ENCODE measurements around the gene FGFR3. TPM values are rescaled to one million over a fixed set of nuclear protein-coding genes. Genes with fewer than 3 reads are reported as not detected.
"Not testable (repeated sequence)": the region's sequence is repeated elsewhere in the genome, so short reads cannot be mapped to it uniquely, and the experiment has no call there.

The FGFR3 gene
- total RNA-seq, 1 experiment from 2014 or later: 0.46 TPM

DNA sequence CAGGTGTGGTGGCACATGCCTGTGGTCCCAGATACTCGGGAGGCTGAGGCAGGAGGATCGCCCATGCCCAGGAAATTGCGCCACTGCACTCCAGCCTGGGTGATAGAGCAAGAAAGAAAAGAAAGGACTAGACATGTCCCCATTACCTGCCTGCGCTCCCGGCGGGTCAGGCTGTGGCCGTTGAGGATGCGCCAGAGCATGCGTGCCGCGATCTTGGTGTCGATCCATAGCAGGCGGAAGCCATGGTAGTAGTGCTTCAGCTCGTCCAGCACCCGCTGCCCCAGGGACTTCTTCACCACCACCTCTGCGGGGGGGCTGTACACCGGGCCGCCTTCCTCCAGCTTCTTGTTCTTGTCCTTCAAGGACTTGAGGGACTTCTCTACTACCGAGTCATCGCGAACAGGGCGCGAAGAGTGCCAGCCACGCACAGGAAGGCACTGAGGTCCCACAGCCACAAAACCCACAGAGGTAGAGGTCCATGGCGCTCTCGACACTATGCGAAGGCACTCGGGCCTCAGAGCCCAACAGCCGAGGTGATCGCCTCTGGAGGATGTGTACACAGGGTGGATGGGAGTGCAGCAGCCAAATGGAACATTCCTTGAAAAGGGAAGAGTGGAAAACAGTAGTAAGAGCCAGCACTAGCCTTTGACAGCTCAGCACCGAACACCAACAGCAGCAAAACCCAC, 48.3 kb downstream of the FGFR3 start:
- no peak for DNase-seq (ENCODE audit: low read depth)

DNA sequence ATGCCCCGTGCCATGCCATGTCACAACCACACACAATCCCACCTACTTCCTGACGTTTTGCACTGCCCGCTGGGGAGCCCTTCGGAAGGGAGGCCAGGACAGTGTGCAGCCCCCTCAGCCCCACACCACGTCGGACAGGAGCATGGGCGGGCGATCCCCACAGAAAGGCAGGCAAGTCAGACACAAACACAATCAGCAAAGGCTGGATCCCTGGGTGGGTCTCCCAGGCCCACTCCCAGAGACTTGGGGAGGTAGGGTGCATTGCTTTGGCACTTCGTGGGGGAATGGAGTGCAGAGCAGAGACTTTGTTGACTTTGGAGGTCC, 48.8 kb downstream of the FGFR3 start:
- DNase-seq (ENCODE audit: low read depth): no peak

DNA sequence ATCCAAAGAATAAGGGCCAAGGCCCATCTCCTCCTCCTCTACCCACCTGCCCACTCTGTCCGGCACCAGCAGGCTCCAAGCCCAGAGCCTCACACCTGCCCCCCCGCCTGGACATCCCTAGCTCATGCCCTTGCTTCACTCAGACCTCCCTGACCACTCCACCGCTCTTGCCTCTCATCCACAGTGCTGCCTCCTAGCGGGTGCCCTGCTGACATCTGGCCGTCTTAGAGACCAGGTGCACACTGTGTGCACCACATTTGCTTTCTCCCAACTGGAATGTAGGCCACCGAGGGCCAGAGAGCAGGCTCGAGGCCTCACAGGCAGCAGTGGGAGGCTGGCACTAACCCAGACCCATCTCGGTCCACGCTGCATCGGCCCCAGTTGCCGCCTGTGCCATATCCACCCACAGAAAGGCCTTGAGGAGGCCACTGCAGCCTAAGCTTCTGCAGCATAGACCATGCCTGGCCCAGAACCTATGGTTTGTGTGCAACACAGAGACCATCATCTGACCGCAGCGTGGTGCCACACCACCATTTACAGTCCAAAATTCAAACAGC, 49.3 kb downstream of the FGFR3 start:
- no peak for DNase-seq (ENCODE audit: low read depth)

DNA sequence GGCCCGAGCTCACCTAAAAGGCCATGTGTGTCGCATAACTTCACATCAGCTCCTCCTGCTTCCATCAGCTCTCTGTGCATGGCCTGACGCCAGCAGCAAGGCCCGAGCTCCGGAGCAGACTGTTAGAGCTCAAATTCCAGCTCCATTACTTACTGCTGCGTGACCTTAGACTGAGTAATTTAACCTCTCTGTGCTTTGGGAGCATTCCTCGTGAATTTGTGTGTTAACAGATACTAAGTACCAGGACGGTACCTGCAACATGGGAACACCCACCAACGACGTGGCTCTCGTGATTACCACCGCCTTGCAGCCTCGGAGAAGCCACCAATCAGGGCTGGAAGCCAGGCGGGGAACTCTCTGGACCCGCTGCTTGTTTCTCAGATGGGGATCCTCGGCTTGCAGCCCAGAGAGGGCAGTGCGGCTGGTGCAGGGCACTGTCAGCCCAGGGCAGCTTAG, 49.9 kb downstream of the FGFR3 start:
- DNase-seq (ENCODE audit: low read depth): no peak

DNA sequence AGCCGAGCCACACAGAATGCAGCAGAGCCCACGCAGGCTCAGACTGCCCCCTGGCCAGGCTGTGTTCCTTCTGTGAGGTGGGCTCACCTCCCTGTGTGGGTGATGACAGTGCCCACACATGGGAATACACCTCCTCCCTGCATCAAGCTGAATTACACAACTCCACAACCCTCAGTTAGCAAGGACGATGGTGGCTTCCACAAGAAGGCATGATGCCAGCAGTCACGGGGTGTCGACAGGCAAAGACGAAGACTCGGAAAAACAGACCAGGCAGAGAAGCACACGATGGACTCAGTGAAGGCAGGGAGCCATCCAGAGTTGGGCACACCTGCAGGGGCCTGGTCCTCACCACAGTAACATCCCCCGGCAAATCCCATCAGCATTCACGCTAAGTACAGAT, 50.8 kb downstream of the FGFR3 start:
- no peak for DNase-seq (ENCODE audit: low read depth)

DNA sequence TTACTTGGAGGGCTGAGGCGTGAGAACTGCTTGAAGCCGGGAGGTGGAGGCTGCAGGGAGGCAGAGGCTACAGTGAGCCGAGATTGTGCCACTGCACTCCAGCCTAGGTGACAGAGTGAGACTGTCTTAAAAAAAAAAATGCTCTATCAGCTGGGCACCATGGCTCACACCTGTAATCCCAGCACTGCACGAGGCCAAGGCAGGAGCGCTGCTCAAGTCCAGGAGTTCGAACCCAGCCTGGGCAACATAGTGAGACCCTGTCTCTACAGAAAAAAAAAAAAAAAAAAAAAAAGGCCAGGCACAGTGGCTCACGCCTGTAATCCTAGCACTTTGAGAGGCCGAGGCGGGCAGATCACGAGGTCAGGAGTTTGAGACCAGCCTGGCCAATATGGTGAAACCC, 51.5 kb downstream of the FGFR3 start:
- not testable (repeated sequence) for DNase-seq (ENCODE audit: low read depth)

DNA sequence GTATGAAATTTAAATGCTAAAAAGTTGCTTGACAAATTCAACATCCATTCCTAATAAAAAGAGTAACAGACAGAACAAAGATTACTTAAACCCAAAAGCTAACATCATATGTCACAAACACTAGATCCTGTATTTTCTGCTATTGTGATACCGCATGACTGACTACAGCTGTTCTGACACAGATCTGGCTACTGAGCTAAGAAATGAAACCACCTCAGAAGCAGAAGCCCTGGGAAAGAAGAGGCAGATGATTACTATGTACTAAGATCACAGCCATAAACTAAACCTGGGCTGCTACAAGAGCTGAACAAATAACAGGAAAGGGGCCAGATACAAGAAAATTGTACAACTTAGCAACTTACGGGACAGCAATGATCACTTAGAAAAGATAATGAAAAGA, 53.5 kb downstream of the FGFR3 start:
- no peak for DNase-seq (ENCODE audit: low read depth)

DNA sequence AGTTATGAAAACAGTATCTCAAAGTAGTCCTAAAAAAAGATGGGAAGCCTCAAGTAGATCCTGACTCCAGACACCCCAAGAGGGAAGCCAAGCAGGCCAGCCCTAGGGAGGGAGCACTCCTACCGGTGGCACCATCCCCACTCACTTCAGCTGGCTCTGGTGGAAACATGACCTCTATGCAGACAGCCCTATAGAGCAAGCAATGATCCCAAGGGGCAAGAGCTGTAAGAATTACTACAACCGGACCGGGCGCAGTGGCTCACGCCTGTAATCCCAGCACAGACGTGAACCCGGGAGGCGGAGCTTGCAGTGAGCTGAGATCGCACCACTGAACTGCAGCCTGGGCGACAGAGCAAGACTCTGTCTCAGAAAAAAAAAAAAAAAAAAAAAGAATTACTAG, 57.2 kb downstream of the FGFR3 start:
- no peak for DNase-seq (ENCODE audit: low read depth)

DNA sequence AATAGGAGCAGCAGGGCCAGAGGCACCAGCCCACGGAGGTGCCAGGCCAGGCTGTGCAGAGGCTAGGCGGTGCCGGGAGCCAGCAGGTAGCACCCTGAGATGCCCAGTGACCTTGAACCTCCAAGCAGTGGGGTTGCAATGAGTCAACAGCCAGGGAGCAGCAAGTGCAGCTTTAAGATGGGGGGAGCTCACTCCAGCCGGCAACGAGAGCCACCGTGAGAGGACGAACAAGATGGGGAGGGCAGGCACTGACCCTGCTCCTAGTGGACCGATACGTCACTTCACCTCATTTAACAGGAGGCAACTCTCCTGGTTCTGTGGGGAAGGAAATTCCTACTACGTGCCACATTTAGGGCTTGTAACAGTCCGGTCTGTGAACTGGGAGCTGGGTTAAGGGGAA, 58.1 kb downstream of the FGFR3 start:
- DNase-seq (ENCODE audit: low read depth): no peak

DNA sequence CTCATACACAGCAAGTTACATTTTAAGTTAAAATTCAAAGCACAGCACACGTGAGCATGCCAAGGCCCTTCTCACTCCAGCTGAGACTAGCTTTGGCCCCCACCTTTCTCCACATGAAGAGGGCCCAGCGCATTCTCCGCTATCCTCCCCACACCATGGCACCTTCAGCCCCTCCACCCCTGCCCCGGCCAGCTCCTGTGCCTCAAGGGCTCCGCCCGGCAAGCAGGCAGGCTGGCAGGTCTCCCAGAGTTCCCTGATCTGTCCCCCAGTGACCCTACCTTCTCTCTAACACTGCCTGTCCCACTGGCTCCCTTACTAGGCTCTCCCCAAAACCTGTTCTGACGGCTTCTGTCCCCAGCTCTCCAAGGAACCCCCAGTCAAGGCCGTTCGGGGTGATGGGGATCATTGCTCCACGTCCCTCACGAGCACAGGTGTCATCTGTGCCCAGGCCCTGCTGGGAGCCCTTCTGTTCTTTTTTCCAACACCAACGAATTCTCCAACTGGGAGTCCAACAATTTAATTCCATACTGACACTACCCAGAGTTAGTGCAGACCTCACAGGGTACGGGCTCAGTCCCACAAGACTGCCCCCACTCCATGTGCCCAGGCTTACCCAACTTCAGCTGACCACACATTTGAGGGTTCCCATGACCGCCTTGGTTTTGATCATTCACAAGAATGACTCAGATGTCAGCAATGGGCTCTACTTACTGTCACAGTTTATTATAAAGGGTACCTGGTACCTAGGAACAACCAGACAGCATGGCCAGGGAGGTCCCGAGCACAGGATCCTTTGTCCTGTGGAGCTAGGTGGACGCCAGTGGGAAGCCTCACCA, 58.7 kb downstream of the FGFR3 start:
- DNase-seq (ENCODE audit: low read depth): peak; percentile 31

DNA sequence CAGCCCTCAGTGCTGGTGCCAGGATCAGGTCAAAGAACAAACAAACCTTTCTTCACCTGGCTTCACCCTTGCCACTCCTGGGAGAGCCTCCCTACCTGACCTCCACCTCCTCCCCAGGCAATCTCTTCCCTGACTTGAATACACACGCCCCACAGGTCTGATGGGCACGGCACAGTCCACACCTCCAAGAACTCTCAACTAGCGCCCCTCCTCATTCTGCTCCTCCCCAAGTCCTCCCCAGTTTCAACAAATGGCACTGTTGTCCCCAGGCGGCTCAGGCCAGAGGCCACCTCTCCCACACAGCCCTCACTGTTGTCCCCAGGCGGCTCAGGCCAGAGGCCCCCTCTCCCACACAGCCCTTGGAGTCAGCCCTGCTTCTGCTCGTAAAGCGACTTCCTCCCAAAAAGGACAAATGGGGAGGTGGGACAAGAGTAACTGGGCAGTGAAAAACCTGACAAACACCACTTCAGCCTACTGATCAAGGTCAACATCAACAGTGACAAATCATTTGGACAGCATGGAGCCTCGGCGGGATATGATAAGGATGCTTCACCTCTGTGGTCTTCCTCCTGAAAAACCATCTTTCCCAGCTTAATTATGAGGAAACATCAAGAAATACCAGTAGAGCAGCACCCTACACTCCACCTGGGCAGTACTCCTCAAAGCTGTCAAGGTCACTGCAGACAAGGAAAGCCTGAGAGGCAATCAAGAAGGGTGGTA, 60.0 kb downstream of the FGFR3 start:
- no peak for DNase-seq (ENCODE audit: low read depth)

DNA sequence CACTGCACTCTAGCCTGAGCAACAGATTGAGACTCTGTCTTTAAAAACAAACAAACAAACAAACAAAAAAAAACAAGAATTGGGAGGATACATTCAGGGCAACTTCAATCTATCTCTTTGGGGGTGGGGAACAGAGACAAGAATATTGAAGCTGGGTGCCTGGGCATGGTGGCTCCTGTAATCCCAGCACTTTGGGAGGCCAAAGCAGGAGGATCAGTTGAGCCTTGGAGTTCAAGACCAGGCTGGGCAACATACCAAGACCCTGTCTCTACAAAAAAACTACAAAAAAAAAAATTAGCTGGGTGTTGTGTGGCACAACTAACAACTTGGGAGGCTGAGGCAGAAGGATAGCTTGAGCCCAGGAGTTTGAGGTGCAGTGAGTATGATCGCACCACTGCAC, 61.7 kb downstream of the FGFR3 start:
- no peak for DNase-seq (ENCODE audit: low read depth)

DNA sequence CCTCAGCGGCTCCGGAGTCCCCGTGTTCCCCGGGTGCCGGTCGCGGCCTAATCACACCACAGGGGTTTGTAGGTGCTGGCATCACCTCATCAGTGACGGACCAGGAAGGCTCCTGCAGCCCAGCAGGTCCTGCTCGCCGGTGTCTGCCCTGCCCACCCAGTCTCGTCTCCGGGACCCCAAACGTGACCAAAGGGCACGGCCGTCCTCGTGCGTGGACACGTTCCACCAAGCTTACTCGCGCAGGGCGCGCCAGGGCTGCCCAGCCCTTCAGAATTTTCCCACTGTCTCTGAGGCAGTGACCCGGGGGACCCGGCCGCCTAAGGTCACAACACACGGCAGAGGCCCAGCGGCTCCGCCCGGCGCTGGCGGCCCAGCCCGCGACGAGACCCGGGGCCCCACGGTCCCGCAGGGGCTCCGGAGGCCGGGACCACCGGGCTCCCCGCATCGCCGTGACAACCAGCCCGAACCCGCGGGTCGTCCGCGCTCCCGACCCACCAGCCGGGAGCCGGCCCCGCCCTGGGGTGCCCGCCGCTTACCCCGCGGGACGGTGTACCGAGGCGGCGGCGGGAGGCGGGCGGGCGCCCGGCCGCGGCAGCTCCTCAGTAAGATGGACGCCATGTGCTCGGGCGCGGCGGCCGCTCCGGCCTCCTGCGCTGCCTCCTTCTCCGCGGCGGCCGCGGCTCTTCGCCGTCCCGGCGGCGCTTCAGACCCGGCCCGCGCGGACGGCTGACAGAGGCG, 62.4 kb downstream of the FGFR3 start:
- DNase-seq (ENCODE audit: low read depth): peak; percentile 21

DNA sequence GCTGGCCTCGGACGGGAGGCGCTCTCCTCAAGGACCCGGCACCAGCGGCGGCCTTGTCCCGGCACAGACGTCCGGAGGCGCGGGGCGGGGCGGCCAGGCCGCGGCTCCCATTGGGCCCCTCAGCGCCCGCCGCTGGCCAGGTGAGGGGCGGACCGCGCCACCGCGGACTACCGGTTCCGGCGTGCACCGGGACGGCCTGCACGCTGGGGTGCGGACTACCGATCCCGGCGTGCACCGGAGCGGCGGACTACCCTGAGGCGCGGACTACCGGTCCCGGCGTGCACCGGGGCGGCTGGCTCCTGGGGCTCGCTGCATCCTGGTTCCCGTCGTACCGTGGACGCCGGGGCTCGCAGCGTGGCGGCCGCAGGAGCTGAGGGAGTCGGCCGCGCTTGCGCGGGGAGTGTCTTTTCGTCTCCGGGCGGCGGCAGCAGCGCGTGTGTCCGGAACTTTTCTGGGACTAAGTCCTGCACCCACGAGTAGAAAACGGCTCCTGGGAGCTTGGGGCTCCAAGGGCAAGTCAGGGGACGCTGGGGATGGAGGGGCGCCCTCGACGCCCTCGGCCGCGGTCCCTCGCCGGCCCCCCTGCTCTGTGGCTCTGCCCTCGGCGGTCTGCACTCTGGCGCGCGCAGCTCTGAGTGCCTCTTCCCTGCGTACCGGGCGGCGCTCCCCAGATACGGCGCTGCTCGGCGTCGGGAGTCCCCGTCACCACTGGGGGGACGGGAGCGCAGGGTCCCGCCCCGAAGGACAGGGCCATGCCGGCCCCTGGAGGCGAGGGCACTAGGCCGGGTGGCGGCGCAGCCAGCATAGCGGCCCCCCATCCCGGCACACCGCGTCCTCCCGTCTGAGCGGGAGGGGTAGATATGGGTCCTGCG, 63.2 kb downstream of the FGFR3 start, which contains the start of gene LETM1:
TSS of gene LETM1 (minus strand) at position 86 of the 872 bp plus-strand sequence. CDS start 206 bp downstream, outside the sequence.
- peak; percentile 98 for DNase-seq (ENCODE audit: low read depth)

DNA sequence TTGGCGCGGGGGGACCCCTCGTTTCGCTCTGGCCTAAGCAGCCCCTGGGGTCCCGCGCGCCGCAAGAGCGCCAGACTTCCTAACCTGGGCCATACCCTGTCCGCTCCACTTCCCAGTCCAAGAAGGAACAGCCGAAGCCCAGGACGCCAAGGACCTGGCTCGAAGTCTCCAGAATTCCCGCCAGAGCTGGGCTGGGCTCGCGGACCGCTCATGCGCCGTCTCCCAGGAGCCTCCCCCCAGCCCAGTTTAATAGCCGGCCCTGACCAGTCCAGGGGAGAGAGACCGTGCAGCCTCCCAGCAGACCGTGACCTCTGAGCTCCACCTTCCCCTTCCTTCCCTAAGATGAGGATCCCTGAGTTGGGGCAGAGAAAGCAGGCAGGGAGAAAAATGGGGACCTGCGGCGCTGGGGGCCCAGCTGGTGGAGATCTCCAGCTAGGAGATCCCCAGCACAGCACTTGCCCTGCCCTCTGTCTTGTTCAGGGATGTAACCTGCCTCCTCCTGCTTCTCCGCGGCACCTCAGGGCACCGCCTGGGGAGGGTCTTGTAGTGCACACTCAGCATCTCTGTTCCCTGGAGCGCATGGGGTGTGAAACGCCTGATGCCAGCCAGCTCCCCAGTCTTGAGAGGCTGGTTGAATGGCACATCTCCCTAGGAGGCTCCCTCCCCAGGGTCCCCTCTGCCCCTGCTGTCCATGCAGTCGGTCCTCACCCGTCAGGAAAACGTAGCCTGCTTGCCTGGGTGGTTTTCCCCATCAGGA, 64.0 kb downstream of the FGFR3 start:
- no peak for DNase-seq (ENCODE audit: low read depth)

DNA sequence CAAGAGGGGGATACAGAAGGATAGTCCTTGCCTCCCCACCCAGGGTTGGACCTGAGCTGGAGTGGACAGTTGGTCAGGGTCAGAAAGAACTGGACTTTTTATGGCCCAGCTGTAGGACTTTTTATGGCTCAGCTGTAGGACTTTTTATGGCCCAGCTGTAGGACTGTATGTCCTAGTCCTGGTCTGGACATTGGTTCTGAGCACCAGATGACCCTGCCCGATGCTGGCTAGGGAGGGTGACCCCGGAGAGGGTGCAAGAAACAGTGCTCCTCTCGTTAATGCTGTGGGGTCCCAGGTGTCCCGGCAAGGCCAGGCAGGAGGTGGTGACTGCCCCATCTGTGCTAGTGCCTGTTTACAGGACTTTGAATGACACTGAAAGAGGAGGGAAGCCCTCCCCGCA, 64.8 kb downstream of the FGFR3 start:
- no peak for DNase-seq (ENCODE audit: low read depth)

Data from Daoy (cell line).